ENCODE measurements around the gene SETD1B. TPM values are rescaled to one million over a fixed set of nuclear protein-coding genes. Genes with fewer than 3 reads are reported as not detected.
"Not testable (repeated sequence)": the region's sequence is repeated elsewhere in the genome, so short reads cannot be mapped to it uniquely, and the experiment has no call there.

SETD1B gene
- total RNA-seq, result 10 to 100 TPM; 30.9 to 31.9 TPM
- polyA plus RNA-seq, result 10 to 100 TPM in 1 of 2 donors, 1 to 10 TPM in 1; 4.4 to 33.4 TPM
- long read RNA-seq, donor 1, partial matches to known transcripts, result 17 of 20 reads
- long read RNA-seq, donor 1, other reads (novel, unspliced or antisense), result 3 of 20 reads
- long read RNA-seq, donor 2, partial matches to known transcripts, result 5 of 20 reads
- long read RNA-seq, donor 2, other reads (novel, unspliced or antisense), result 15 of 20 reads

GRCh38 chr12:121803861-121804416 is at the start of gene SETD1B:
Gene SETD1B, plus strand, starts transcription at chr12:121804009. Its CDS starts 729 bp downstream, at chr12:121804738.
- DNase-seq (peak in 1 of 2 donors; percentile 80), ATAC-seq (ENCODE audit: low FRiP score) (no peak)
- no peaks in the 10 kb centered on the region for H3K9me3 ChIP-seq (ENCODE audit: control insufficient read depth, low read length)
- H3K4me3 ChIP-seq (ENCODE audit: low read length in 2 of 2), result peak within 1 kb of the TSS; percentile 97 to 98
- intact Hi-C loops (cut with DNase I), result no loop called here
- H3K27ac ChIP-seq (ENCODE audit: low read depth in 1 of 2, low read length in 2 of 2), result peak within 1 kb of the TSS; percentile 94 to 99
- H3K4me1 ChIP-seq (ENCODE audit: control insufficient read depth in 1 of 2, insufficient read depth in 2 of 2, low read length in 2 of 2), result no peaks in the 10 kb centered on the region
- H3K27me3 ChIP-seq (ENCODE audit: control insufficient read depth in 1 of 2, insufficient read depth in 2 of 2, low read length in 1 of 2), result no peaks in the 10 kb centered on the region
- 0% methylated on average over 7 to 74 of the region's 74 CpGs for WGBS, 2 donors
- H3K36me3 ChIP-seq (ENCODE audit: control insufficient read depth in 1 of 2, insufficient read depth in 2 of 2, low read length in 1 of 2), result peaks cover 0 to 4% of the 10 kb centered on the region in 2 donors

GRCh38 chr12:121754836-121755235 is 49.0 kb upstream of the SETD1B start:
- no peak for ATAC-seq (ENCODE audit: low FRiP score)
- H3K27me3 ChIP-seq (ENCODE audit: control insufficient read depth in 1 of 2, insufficient read depth in 2 of 2, low read length in 1 of 2), result no peaks in the 10 kb centered on the region
- no peaks in the 10 kb centered on the region for H3K4me1 ChIP-seq (ENCODE audit: control insufficient read depth in 1 of 2, insufficient read depth in 2 of 2, low read length in 2 of 2)
- DNase-seq, result no peak
- no peak overlapping the region for H3K4me3 ChIP-seq (ENCODE audit: low read length in 2 of 2)
- H3K9me3 ChIP-seq (ENCODE audit: control insufficient read depth, low read length), result no peaks in the 10 kb centered on the region
- no peaks in the 10 kb centered on the region for H3K36me3 ChIP-seq (ENCODE audit: control insufficient read depth in 1 of 2, insufficient read depth in 2 of 2, low read length in 1 of 2)
- intact Hi-C loops (cut with DNase I), result loop anchor here in 1 of 2 donors (5.0 kb wide), 1 partner anchor 43 kb away; the partner anchor contains the start of gene TMEM120B
- WGBS, 2 donors, result 95 to 96% methylated on average over 11 of the region's 11 CpGs
- no peak overlapping the region for H3K27ac ChIP-seq (ENCODE audit: low read depth in 1 of 2, low read length in 2 of 2)

DNA sequence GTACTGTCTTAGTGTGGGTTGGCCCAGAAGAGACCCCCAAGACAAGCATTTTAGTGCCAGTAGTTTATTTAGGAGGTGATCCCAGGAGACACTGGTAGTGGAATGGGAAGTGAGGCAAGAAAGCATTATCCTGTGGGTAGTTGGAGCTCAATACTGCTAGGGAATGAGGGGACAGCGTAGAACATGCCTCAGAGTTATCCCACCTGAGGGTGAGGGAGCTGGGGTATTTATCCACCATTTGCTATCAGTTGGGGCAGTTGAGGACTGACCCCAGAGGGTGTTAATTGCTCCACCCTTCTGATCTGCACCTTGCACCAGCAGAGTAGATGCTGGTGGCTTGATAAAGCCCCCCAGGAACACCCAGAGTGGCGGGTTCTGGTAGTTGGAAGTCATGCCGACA is 48.2 kb upstream of the SETD1B start:
- ATAC-seq (ENCODE audit: low FRiP score) (no peak), DNase-seq (no peak)
- H3K36me3 ChIP-seq (ENCODE audit: control insufficient read depth in 1 of 2, insufficient read depth in 2 of 2, low read length in 1 of 2), result no peaks in the 10 kb centered on the region
- 98 to 100% methylated on average over 3 of the region's 3 CpGs for WGBS, 2 donors
- no peaks in the 10 kb centered on the region for H3K9me3 ChIP-seq (ENCODE audit: control insufficient read depth, low read length)
- no peaks in the 10 kb centered on the region for H3K27me3 ChIP-seq (ENCODE audit: control insufficient read depth in 1 of 2, insufficient read depth in 2 of 2, low read length in 1 of 2)
- H3K4me3 ChIP-seq (ENCODE audit: low read length in 2 of 2), result no peak overlapping the region
- intact Hi-C loops (cut with DNase I), result no loop called here
- H3K4me1 ChIP-seq (ENCODE audit: control insufficient read depth in 1 of 2, insufficient read depth in 2 of 2, low read length in 2 of 2), result no peaks in the 10 kb centered on the region
- H3K27ac ChIP-seq (ENCODE audit: low read depth in 1 of 2, low read length in 2 of 2), result no peak overlapping the region

GRCh38 chr12:121758536-121758935 is 45.3 kb upstream of the SETD1B start:
- DNase-seq, result not testable (repeated sequence)
- 96 to 97% methylated on average over 18 to 22 of the region's 22 CpGs for WGBS, 2 donors

DNA sequence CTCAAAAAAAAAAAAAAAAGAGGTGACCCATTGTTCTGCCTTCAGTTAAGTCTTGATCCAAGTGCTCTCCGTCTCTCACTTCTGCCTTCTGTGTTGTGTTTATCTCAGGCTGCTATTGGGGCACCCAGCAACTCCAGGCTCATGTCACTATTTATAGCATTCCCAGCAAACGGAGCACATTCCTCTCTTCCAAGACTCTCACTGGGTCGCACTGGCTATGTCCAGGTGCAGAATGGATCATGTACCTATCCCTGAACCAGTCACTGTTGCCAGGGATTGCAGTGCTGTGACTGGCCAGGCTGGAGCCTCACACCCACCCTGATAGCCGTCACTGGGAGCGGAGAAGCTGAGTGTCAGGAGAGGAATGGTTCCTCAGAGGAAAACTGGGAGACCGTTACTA is 41.5 kb upstream of the SETD1B start:
- WGBS, 2 donors, result 37 to 44% methylated on average over 6 of the region's 6 CpGs
- Histone ChIP-seq H3K27me3 (ENCODE audit: control insufficient read depth in 1 of 2, insufficient read depth in 2 of 2, low read length in 1 of 2) (no peaks in the 10 kb centered on the region), H3K27ac (ENCODE audit: low read depth in 1 of 2, low read length in 2 of 2) (no peak overlapping the region), H3K36me3 (ENCODE audit: control insufficient read depth in 1 of 2, insufficient read depth in 2 of 2, low read length in 1 of 2) (no peaks in the 10 kb centered on the region), H3K4me3 (ENCODE audit: low read length in 2 of 2) (no peak overlapping the region), H3K4me1 (ENCODE audit: control insufficient read depth in 1 of 2, insufficient read depth in 2 of 2, low read length in 2 of 2) (no peaks in the 10 kb centered on the region), H3K9me3 (ENCODE audit: control insufficient read depth, low read length) (no peaks in the 10 kb centered on the region)
- intact Hi-C loops (cut with DNase I), result loop anchor here in 1 of 2 donors (5.0 kb wide), 1 partner anchor 45 kb away; no protein-coding TSS in a partner anchor
- DNase-seq, result no peak
- ATAC-seq (ENCODE audit: low FRiP score), result no peak

More at GRCh38 chr12:121758536-121758935, 45.3 kb upstream of the SETD1B start:
- H3K9me3 ChIP-seq (ENCODE audit: control insufficient read depth, low read length); H3K27ac ChIP-seq (ENCODE audit: low read depth in 1 of 2, low read length in 2 of 2); intact Hi-C loops (cut with DNase I); ATAC-seq (ENCODE audit: low FRiP score); H3K27me3 ChIP-seq (ENCODE audit: control insufficient read depth in 1 of 2, insufficient read depth in 2 of 2, low read length in 1 of 2); H3K4me1 ChIP-seq (ENCODE audit: control insufficient read depth in 1 of 2, insufficient read depth in 2 of 2, low read length in 2 of 2); H3K36me3 ChIP-seq (ENCODE audit: control insufficient read depth in 1 of 2, insufficient read depth in 2 of 2, low read length in 1 of 2); H3K4me3 ChIP-seq (ENCODE audit: low read length in 2 of 2): not testable (repeated sequence)

DNA sequence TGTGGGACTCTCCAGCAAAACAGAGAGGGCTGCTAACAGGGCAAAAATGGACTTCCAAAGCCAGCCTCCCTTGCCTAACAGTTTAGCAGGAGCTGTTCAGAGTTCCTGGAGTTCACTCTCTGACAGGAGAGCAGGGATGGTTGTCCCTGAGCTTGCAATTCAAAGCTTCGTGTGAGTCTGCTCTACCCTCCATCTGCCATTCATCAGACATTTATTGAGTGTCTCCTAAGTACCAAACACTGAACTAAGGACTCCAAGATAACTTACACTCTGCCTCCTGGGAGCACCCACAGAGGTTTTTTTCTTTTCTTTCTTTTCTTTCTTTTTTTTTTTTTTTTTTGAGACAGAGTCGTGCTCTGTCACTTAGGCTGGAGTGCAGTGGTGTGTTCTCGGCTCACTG is 39.0 kb upstream of the SETD1B start:
- H3K4me1 ChIP-seq (ENCODE audit: control insufficient read depth in 1 of 2, insufficient read depth in 2 of 2, low read length in 2 of 2), result peaks cover 0 to 2% of the 10 kb centered on the region in 2 donors
- 96 to 98% methylated on average over 3 of the region's 3 CpGs for WGBS, 2 donors
- ATAC-seq (ENCODE audit: low FRiP score), result no peak
- no peak for DNase-seq
- no peak overlapping the region for H3K4me3 ChIP-seq (ENCODE audit: low read length in 2 of 2)
- no peaks in the 10 kb centered on the region for H3K36me3 ChIP-seq (ENCODE audit: control insufficient read depth in 1 of 2, insufficient read depth in 2 of 2, low read length in 1 of 2)
- intact Hi-C loops (cut with DNase I), result loop anchor here (5.0 kb wide), 2 partner anchors 48 to 53 kb away; partner anchors contain the start of gene TMEM120B (in 1 of the 2)
- H3K27me3 ChIP-seq (ENCODE audit: control insufficient read depth in 1 of 2, insufficient read depth in 2 of 2, low read length in 1 of 2), result no peaks in the 10 kb centered on the region
- no peaks in the 10 kb centered on the region for H3K9me3 ChIP-seq (ENCODE audit: control insufficient read depth, low read length)
- no peak overlapping the region for H3K27ac ChIP-seq (ENCODE audit: low read depth in 1 of 2, low read length in 2 of 2)

- 88 to 91% methylated on average over 5 of the region's 5 CpGs for WGBS, 2 donors
- Histone ChIP-seq H3K4me1 (ENCODE audit: control insufficient read depth in 1 of 2, insufficient read depth in 2 of 2, low read length in 2 of 2) (peaks cover 0 to 2% of the 10 kb centered on the region in 2 donors), H3K27me3 (ENCODE audit: control insufficient read depth in 1 of 2, insufficient read depth in 2 of 2, low read length in 1 of 2) (no peaks in the 10 kb centered on the region), H3K36me3 (ENCODE audit: control insufficient read depth in 1 of 2, insufficient read depth in 2 of 2, low read length in 1 of 2) (no peaks in the 10 kb centered on the region), H3K4me3 (ENCODE audit: low read length in 2 of 2) (no peak overlapping the region), H3K9me3 (ENCODE audit: control insufficient read depth, low read length) (no peaks in the 10 kb centered on the region), H3K27ac (ENCODE audit: low read depth in 1 of 2, low read length in 2 of 2) (no peak overlapping the region)
- intact Hi-C loops (cut with DNase I), result loop anchor here in 1 of 2 donors (5.0 kb wide), 1 partner anchor 53 kb away; the partner anchor contains the start of gene TMEM120B
- no peak for ATAC-seq (ENCODE audit: low FRiP score)
- no peak for DNase-seq
These were observed 38.2 kb upstream of the SETD1B start for GRCh38 chr12:121765573-121765972.

DNA sequence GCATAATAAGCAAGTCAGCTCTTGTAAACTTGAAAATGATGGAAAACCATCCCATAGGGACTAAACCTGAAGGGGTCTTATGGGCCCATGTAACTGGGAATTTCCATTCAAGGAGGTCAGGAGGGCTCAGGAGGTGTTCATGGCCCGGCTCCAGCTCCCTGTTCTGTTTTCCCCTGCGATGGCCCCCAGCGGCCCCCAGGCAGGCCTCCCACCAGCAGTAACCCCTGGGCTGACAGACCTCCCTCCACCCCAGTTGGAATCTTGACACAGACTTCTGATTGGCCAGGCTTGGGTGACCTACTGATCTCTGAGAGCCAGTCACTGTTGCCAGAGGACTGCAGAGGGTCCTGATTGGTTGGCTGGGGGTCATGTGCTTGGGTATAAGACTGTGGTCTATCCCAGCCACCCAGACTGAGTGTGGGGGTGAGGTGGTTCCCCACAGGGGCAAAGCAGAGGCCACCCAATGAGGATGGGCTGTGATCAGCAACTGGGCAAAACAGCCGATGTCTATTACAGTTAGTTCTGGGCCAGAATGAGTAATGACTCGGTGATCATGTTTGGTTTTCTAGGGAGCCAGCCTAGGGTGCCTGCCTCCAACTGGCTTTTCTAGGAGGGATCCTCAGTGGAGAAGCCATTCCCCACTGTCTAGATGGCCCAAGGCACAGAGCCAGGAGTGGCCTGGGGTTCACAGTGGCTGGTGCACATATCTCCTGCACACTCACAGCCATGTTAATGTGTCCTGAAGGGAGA is 37.3 kb upstream of the SETD1B start:
- Histone ChIP-seq H3K27me3 (ENCODE audit: control insufficient read depth in 1 of 2, insufficient read depth in 2 of 2, low read length in 1 of 2) (no peaks in the 10 kb centered on the region), H3K4me3 (ENCODE audit: low read length in 2 of 2) (no peak overlapping the region), H3K9me3 (ENCODE audit: control insufficient read depth, low read length) (no peaks in the 10 kb centered on the region), H3K27ac (ENCODE audit: low read depth in 1 of 2, low read length in 2 of 2) (no peak overlapping the region), H3K4me1 (ENCODE audit: control insufficient read depth in 1 of 2, insufficient read depth in 2 of 2, low read length in 2 of 2) (peaks cover 0 to 2% of the 10 kb centered on the region in 2 donors), H3K36me3 (ENCODE audit: control insufficient read depth in 1 of 2, insufficient read depth in 2 of 2, low read length in 1 of 2) (no peaks in the 10 kb centered on the region)
- intact Hi-C loops (cut with DNase I), result loop anchor here in 1 of 2 donors (5.0 kb wide), 1 partner anchor 54 kb away; the partner anchor contains the start of gene TMEM120B
- WGBS, 2 donors, result 73 to 85% methylated on average over 5 of the region's 5 CpGs
- ATAC-seq (ENCODE audit: low FRiP score), result no peak
- DNase-seq, result no peak
